CD4-positive, alpha-beta T cell treated with Interleukin-17A for 4 hours (primary cell): Measurements from ENCODE around the gene AP5S1.
"Not testable (repeated sequence)": the region's sequence is repeated elsewhere in the genome, so short reads cannot be mapped to it uniquely, and the experiment has no call there.

Experiments used
- DNase-seq: peaks from one replicate; pipeline ENCODE4 v3.0.0-alpha.2; 2020; ENCODE audit warnings: mixed read lengths

AP5S1 gene

GRCh38 chr20:3820048-3820900, at the start of gene AP5S1:
Gene AP5S1 (plus strand): TSS chr20:3820547. CDS start chr20:3822118, 1,571 bp downstream.
- peak; percentile 91 for DNase-seq

DNA sequence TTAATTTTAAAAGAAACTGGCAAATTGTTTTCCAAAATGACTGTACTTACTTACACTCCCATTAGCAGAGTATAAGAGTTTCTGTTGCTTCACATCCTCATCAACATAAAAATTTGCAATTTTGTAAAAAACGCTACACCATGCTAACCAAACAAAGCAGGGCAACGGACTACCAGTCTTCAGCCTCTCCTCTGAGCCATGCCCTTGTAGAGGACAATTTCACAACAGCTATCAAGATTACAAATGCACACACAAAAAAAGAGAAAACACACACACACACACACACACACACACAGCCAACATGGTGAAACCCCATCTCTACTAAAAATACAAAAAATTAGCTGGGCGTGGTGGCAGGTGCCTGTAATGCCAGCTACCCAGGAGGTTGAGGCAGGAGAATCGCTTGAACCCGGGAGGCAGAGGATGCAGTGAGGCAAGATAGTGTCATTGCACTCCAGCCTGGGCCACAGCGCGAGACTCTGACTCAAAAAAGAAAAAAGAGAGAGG, 48.7 kb upstream of the AP5S1 start:
- DNase-seq: no peak

GRCh38 chr20:3775457-3776108, 44.8 kb upstream of the AP5S1 start:
- no peak for DNase-seq

DNA sequence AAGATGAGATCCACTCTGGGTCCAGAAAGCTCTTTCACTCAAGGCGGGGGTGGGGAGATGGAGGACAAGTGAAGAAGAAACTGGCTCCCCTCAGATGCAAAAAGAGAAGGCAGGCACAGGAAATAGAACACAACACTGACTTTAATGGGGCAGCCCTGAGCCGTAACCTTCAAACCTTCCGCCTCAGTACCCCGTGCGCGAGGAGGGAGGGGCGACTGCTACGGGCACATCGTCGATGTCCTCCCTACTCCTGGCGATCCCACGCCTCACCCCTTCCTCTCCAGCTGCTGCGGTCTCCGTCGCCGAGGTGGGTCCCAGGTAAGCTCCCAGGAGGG, 43.0 kb upstream of the AP5S1 start:
- peak; percentile 46 for DNase-seq

DNA sequence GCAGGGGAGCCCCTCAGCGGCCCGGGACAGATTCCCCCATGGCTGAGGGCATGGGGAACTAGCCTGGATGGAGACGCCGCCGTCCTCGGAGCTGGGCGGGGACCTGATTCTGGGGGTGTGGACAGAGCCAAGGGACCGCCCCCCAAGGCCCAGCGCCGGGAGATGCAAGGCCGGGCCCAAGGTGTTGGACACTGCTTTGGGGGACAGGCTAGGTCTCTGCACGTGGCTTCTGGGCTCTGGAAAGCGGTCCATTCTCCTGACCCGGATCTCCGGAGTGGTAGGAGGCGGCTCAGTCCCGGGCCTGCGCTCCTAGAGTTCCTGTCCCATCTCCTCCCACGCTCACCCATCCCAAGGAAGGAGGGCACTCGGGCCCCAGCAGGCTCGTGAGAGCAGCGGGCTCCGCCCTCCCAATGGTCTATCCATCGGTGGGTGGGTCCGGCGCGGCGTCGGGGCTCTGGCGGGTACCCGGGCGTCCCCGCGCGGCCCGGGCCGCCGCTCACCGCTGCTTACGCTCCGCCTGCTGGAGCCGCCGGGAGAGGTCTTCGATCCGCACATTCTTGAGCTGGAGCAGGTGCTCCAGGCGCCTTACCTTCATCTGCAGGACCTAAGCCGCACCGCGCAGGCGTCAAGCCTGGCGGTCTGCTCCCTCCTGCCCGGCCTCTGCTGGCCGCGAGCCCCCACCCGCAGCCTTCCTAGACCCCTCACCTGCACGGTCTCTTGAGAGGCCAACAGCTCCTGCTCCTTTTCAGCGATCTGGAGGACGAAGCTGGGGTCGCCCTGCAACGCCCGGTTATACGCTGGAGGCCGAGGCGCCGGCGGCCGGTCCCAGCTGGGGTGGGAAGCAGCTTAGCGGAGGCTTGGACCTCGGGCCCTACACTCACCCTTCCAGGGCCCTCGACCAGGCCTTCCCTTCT, 42.4 kb upstream of the AP5S1 start:
- DNase-seq: peak; percentile 64

- DNase-seq: no peak
These were observed 41.4 kb upstream of the AP5S1 start for GRCh38 chr20:3778976-3779375.

DNA sequence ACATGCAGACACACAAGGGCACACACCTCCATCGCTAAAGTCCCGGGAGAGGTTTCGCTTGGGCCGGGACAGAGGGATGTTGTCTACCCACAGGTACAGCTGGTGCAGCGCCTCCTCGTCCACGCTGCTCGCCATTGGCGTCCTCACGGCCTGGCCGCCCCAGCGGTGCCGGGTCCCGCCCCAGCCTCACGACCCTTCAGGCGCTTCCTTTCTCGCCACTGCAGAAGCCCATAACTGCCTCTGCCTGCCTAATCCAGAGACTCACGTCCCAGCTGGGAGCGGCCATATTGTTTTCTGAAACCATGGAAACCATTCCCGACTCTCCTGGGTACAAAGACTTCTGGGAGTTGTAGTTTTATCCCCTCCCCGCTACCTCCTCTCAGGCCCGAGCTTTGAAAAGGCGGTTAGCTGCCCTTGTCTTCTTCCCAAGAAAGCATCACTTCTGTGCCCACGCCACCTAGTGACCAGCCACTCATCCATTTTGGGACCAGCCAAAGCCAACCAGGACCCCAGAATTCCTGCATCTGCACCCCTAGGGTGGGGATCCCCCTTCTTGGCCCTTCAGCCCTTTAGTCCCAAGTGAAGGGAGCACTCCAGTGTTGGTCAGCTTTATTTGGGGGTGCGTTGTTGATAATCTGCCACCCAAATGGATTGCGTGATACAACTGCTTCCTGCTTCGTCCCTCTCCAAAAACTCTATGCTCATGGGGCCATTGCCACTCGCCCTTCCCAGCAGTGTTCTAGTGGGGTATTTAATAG, 39.0 kb upstream of the AP5S1 start, which contains the start of gene SPEF1:
Gene SPEF1 (minus strand): TSS at position 296 of the 758 bp plus-strand sequence. CDS start 161 bp downstream, at position 135.
- DNase-seq: peak; percentile 56

DNA sequence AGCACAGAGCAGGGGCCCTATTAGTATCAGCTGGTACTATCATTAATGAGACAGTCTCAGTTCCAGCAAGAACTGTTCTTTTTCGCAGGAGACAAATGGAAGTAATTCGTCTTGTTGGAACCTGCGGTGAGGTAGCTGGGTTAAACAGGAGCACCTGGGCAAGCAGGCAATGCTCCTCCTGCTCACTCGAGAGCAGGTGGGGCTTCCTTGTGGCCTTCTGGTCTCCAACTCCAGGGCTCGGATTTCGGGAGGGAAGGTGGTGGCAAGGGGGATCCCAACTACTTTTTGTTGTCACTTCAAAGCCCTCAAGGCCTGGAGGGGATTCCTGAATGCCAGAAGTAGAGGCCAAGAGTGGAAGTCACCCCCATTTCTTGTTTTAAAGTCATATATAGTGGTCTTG, 37.8 kb upstream of the AP5S1 start:
- DNase-seq: no peak

DNA sequence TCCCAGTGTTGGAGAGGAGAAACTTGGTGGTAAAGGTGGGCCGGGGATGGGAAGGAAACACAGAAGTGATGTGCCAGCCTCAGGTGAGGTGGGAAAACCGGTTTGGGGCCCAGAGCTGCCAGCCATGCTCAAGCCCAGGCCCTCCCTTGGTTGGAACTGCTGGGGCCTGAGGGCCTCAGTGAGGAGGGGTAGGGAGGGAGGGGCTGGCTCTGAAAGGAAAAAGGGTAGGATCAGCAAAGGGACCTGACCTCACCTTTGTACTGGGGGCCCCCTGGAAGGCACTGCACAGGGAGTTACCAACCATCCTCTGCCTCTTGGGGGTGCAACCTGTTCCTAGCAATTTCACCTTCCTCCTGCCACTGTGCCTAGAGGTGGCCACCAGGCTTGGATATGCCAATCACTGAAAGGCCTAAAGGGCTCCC, 37.3 kb upstream of the AP5S1 start:
- no peak for DNase-seq

DNA sequence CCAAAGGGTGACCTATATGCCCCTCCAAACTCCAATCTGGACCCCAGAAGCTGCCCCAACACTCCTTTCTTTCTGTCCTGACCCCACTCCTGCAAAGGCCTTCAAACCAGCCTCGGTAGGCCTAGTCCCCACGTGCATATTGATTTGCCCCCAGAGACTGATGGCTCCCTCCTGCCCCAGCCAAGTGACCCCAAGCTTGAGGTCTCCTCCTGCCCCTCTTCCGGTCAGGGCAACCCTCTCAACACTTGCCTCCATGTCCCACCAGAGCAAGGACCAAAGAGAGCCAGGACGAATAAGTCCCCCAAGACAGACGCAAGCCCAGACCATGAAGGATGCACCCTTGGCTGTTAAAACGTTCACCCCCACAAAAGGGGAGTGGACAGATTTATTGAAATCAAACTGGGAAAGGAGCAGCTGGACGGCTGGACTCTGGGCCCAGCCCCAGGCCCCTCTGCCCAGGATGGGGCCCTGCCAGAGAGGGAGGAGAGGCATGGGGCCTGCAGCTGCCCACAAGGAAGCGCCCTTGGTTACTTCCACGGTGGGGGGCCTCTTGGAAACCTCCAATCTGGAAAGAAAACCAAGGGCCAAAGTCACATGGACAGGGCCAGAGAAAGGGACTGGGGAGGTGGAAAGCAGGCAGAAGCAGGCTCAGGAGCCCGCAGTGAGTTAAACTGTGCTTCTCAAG, 36.7 kb upstream of the AP5S1 start:
- DNase-seq: no peak

DNA sequence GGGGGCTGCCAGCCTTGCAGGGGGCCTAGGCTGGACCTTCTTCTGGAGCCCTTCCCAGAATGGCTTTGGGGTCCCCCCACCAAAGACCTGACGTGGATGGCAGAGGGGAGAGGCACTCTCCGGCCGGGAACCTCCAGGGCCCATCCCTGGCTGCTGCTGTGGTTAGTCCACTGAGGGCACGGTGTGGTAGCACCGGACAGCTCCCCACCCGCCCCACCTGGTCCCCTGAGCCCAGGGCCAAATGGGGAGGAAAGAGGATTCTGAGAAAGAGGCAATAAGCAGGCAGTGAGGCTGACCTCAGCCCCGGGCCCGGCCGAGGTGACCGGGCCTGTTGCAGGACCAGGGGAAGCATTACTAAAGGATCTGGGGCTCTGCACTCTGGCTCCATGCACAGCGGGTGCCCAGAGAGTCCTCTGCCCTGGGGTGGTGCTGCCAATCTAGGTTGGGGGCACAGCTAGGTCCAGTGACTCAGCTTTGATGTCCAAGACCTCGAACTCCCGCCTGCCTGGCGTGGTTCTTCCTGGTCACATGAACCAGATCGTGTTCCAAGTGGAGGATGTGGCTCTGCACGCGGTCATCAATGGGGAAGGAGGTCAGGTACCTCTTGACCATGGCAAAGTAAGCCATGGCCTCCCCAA, 36.0 kb upstream of the AP5S1 start:
- DNase-seq: no peak

- no peak for DNase-seq
These were observed 35.5 kb upstream of the AP5S1 start for GRCh38 chr20:3784863-3785239.

DNA sequence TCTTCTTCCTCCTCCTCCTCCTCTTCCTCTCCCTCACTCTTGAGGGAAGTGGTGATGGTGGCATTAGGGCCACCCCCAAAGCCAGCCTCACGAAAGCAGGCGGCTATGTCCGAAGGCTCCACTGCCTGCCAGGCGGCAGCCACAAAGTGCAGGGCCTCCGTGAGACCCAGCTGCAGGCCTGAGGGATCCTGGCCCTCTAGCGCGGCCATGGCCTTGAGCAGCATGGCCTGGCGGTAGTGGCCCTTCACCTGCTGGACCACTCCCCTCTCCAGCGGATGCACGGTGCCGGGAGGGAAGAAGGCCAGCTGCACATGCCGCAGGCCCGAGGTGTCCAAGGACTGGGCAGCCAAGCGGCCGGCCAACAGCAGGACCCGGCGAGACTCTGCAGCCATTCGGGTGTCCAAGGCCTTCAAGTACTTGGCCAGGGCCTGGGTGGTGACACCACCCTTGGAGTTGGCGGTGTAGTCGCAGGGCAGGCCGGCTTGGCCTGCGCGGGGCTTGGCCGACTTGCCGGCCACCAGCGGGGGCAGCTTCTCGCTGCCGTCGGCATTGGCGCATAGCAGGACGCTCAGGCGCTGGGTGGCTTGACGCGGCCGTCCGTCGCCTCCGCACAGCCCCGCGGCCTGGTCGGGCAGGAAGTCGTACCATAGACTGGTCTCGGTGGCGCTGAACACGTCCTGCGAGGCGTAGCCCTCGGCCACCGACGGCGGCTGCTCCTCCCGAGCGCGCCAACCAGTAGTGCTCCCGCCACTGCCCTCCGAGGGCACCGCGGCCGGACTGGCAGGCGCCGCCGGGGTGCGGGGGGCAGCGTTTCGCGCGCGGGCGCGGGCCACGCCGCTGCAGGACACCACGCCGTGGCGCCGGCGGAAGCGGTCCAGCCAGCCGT, 34.9 kb upstream of the AP5S1 start:
- DNase-seq: no peak

- peak; percentile 62 for DNase-seq
These were observed 34.2 kb upstream of the AP5S1 start for GRCh38 chr20:3786126-3786484.

GRCh38 chr20:3786665-3787323, 33.6 kb upstream of the AP5S1 start, which contains the start of gene CENPB:
Gene CENPB (minus strand): TSS chr20:3786740. CDS start chr20:3786483, 257 bp downstream.
- peak; percentile 95 for DNase-seq

DNA sequence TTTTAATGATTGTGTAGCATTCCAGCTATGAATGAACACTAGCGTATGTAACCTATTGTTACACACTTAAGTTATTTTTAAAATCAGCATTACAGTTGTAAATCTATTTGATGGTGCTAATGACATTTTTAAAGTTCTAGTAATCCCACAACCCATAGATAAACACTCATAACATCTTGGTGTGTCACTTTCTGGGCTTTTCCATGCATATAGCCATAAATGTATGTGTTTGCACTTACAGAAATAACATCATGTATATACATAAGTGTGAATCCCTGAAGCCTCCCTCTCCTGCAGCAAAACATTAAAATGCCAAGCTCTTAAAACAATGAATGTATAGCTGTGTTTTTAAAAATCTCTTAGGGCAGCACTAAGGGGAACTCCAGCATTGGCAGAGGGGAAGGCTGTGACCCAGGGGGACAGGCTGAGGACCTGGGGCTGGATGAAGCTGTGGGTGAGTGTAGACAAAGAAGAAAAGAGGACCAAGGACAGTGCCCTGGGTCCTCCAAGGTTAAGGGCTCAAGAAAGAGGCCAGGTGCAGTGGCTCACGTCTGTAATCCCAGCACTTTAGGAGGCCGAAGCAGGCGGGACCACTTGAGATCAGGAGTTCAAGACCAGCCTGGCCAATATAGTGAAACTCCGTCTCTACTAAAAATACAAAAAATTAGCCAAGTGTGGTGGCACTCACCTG, 32.9 kb upstream of the AP5S1 start:
- no peak for DNase-seq

DNA sequence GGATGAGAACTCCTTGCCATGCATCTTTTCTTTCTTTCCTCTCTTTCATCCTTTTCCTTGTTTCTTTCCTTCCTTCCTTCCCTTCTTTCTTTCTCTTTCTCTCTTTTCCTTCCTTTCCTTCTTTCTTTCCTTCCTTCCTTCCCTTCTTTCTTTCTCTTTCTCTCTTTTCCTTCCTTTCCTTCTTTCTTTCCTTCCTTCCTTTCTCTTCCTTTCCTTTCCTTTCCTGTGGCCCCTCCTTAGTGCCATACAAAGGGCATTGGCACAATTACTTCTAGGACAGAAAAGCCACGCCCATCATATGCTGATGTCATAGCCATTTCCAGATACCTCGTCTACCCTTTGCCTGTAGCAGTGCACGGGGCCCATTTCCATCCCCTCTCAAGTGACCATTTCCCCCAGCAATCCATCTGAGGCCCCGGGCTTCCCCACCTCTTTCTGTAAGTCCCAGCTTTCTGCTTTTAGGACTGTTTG, 31.6 kb upstream of the AP5S1 start:
- DNase-seq: no peak

DNA sequence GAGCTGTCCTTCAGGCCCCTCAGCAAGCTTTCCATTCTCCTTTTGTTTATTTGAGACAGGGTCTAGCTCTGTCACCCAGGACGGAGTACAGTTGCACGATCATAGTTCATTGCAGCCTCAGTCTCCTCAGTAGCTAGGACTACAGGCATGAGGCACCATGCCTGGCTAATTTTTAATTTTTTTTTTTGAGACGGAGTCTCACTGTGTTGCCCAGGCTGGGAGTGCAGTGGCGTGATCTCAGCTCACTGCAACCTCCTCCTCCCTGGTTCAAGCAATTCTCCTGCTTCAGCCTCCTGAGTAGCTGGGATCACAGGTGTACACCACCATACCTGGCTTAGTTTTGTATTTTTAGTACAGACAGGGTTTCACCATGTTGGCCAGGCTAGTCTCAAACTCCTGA, 31.1 kb upstream of the AP5S1 start:
- DNase-seq: not testable (repeated sequence)

GRCh38 chr20:3794168-3794567, 26.2 kb upstream of the AP5S1 start:
- not testable (repeated sequence) for DNase-seq
